Activated naive CD4-positive, alpha-beta T cell treated with anti-CD3 and anti-CD28 coated beads, Interleukin-2, amount 50 U/mL, for 72 hours (primary cell): ENCODE measurements around the gene SULT1C4. TPM values are rescaled to one million over a fixed set of nuclear protein-coding genes. Genes with fewer than 3 reads are reported as not detected.

Source experiments
- ATAC-seq, 2 donors: fragments of 150-1000 bp; cut with Tn5 transposase; 2 replicates each; pipeline ENCODE4 v1.10.0; 2021; ENCODE audit warnings: mild to moderate bottlenecking in 2 of 2, moderate library complexity in 2 of 2
- DNase-seq, 2 donors: peaks; one replicate each; pipeline ENCODE4 v3.0.0; 2021 to 2022; ENCODE audit warnings: low spot score in 2 of 2
- H3K27ac Mint-ChIP-seq, 2 donors: one replicate each; pipeline ENCODE4 v1.8.0; 2022; ENCODE audit warnings: mild to moderate bottlenecking in 2 of 2, mixed read lengths in 2 of 2
- H3K36me3 Mint-ChIP-seq, 2 donors: one replicate each; pipeline ENCODE4 v1.8.0; 2022; ENCODE audit warnings: mixed read lengths in 2 of 2
- H3K9me3 Mint-ChIP-seq, 2 donors: one replicate each; pipeline ENCODE4 v1.8.0; 2022; ENCODE audit warnings: mixed read lengths in 2 of 2
- total RNA-seq, 2 donors: library from RNA; stranded (reverse); gene quantifications; one replicate each; pipeline ENCODE4 v1.2.3, GENCODE V29; 2022

SULT1C4 gene
- total RNA-seq, 2 donors from 2014 or later, result not detected

- no peak overlapping the region for H3K27ac Mint-ChIP-seq
- peaks cover 32 to 35% of the 10 kb centered on the region in 2 donors for H3K9me3 Mint-ChIP-seq
- ATAC-seq, result no peak
- DNase-seq, result no peak
- H3K36me3 Mint-ChIP-seq, result peaks cover 20 to 37% of the 10 kb centered on the region in 2 donors
Measured at GRCh38 chr2:108396845-108397244, 19.1 kb downstream of the SULT1C4 start.

GRCh38 chr2:108399479-108399878 lies 21.7 kb downstream of the SULT1C4 start:
- DNase-seq, result no peak
- Mint-ChIP-seq H3K27ac (no peak overlapping the region), H3K36me3 (peaks cover 19 to 37% of the 10 kb centered on the region in 2 donors), H3K9me3 (peaks cover 23 to 36% of the 10 kb centered on the region in 2 donors)
- ATAC-seq, result no peak

GRCh38 chr2:108401800-108402199 lies 24.0 kb downstream of the SULT1C4 start:
- peaks cover 37 to 49% of the 10 kb centered on the region in 2 donors for H3K9me3 Mint-ChIP-seq

GRCh38 chr2:108403494-108403893 lies 25.7 kb downstream of the SULT1C4 start:
- no peak for ATAC-seq
- Mint-ChIP-seq H3K9me3 (peaks cover 35 to 46% of the 10 kb centered on the region in 2 donors), H3K27ac (no peak overlapping the region), H3K36me3 (peaks cover 27 to 34% of the 10 kb centered on the region in 2 donors)
- no peak for DNase-seq

More at GRCh38 chr2:108401800-108402199, 24.0 kb downstream of the SULT1C4 start:
- ATAC-seq (no peak), DNase-seq (no peak)
- Mint-ChIP-seq H3K27ac (no peak overlapping the region), H3K36me3 (peaks cover 33 to 42% of the 10 kb centered on the region in 2 donors)

GRCh38 chr2:108404784-108405397 lies 27.1 kb downstream of the SULT1C4 start:
- DNase-seq (no peak), ATAC-seq (no peak)
- Mint-ChIP-seq H3K9me3 (peaks cover 24 to 37% of the 10 kb centered on the region in 2 donors), H3K27ac (no peak overlapping the region), H3K36me3 (peaks cover 16 to 22% of the 10 kb centered on the region in 2 donors)

- H3K27ac Mint-ChIP-seq, result no peak overlapping the region
- H3K36me3 Mint-ChIP-seq, result peaks cover 9 to 16% of the 10 kb centered on the region in 2 donors
- ATAC-seq, result no peak
- DNase-seq, result no peak
- H3K9me3 Mint-ChIP-seq, result peaks cover 14 to 18% of the 10 kb centered on the region in 2 donors
Measured at GRCh38 chr2:108407864-108408729, 30.3 kb downstream of the SULT1C4 start.

- ATAC-seq (no peak), DNase-seq (no peak)
- H3K36me3 Mint-ChIP-seq, result peaks cover 9 to 11% of the 10 kb centered on the region in 2 donors
- no peak overlapping the region for H3K27ac Mint-ChIP-seq
- peaks cover 10 to 13% of the 10 kb centered on the region in 2 donors for H3K9me3 Mint-ChIP-seq
Measured at GRCh38 chr2:108409768-108410167, 32.0 kb downstream of the SULT1C4 start.

GRCh38 chr2:108412995-108413710 lies 35.4 kb downstream of the SULT1C4 start:
- H3K27ac Mint-ChIP-seq, result no peak overlapping the region
- no peaks in the 10 kb centered on the region for H3K9me3 Mint-ChIP-seq
- H3K36me3 Mint-ChIP-seq, result no peaks in the 10 kb centered on the region
- DNase-seq (no peak), ATAC-seq (no peak)

GRCh38 chr2:108413711-108414095 lies 35.9 kb downstream of the SULT1C4 start:
- Mint-ChIP-seq H3K36me3 (no peaks in the 10 kb centered on the region), H3K27ac (no peak overlapping the region), H3K9me3 (no peaks in the 10 kb centered on the region)
- ATAC-seq, result no peak
- DNase-seq, result no peak

GRCh38 chr2:108414256-108414876 lies 36.6 kb downstream of the SULT1C4 start:
- peak in 1 of 2 donors; percentile 56 for ATAC-seq
- Mint-ChIP-seq H3K36me3 (no peaks in the 10 kb centered on the region), H3K27ac (no peak overlapping the region), H3K9me3 (no peaks in the 10 kb centered on the region)
- DNase-seq, result no peak

GRCh38 chr2:108414945-108415344 lies 37.2 kb downstream of the SULT1C4 start:
- no peak overlapping the region for H3K27ac Mint-ChIP-seq
- no peaks in the 10 kb centered on the region for H3K9me3 Mint-ChIP-seq
- ATAC-seq (peak in 1 of 2 donors; percentile 66), DNase-seq (no peak)
- H3K36me3 Mint-ChIP-seq, result no peaks in the 10 kb centered on the region

- no peak for DNase-seq
- Mint-ChIP-seq H3K9me3 (no peaks in the 10 kb centered on the region), H3K27ac (no peak overlapping the region), H3K36me3 (no peaks in the 10 kb centered on the region)
- ATAC-seq, result no peak
Measured at GRCh38 chr2:108417254-108417653, 39.5 kb downstream of the SULT1C4 start.

- no peak for DNase-seq
- ATAC-seq, result no peak
- no peaks in the 10 kb centered on the region for H3K36me3 Mint-ChIP-seq
- H3K27ac Mint-ChIP-seq, result no peak overlapping the region
- no peaks in the 10 kb centered on the region for H3K9me3 Mint-ChIP-seq
Measured at GRCh38 chr2:108418416-108418815, 40.7 kb downstream of the SULT1C4 start.

GRCh38 chr2:108423067-108423466 lies 45.3 kb downstream of the SULT1C4 start:
- DNase-seq (no peak), ATAC-seq (no peak)
- no peak overlapping the region for H3K27ac Mint-ChIP-seq
- no peaks in the 10 kb centered on the region for H3K36me3 Mint-ChIP-seq
- H3K9me3 Mint-ChIP-seq, result no peaks in the 10 kb centered on the region

- no peak for DNase-seq
- no peak for ATAC-seq
- Mint-ChIP-seq H3K36me3 (no peaks in the 10 kb centered on the region), H3K9me3 (no peaks in the 10 kb centered on the region), H3K27ac (no peak overlapping the region)
Measured at GRCh38 chr2:108423502-108424251, 45.9 kb downstream of the SULT1C4 start.
